Spleen (tissue), 7 donors: Measurements from ENCODE around the gene IL17RD.

Source experiments
- CTCF ChIP-seq, 11 experiments: fragments of 200-600 bp in 7 of 11; fragments of 450-650 bp in 4 of 11; sonication (generic) in 4 of 11; IDR thresholded peaks in 8 of 11; conservative IDR thresholded peaks in 3 of 11; 1 replicate in 7 of 11; 2 replicates in 4 of 11; pipeline versions ENCODE4 v1.4.0 to v1.8.0; 2016 to 2021; ENCODE audit warnings: antibody characterized with exemption in 11 of 11, inconsistent platforms in 4 of 11, mild to moderate bottlenecking in 1 of 11
- POLR2A ChIP-seq, 3 donors: fragments of 450-650 bp; IDR thresholded peaks; one replicate each; pipeline ENCODE4 v1.5.1; 2017; ENCODE audit warnings: antibody characterized with exemption in 3 of 3, mild to moderate bottlenecking in 1 of 3
- donor health status: DM: no; HTN: no; CAD: no; lungs with moderate emphysema.
- donor health status: DM: no; HTN: no; CAD: no.
- donor health status: DM: no; HTN: no; CAD: no.

DNA sequence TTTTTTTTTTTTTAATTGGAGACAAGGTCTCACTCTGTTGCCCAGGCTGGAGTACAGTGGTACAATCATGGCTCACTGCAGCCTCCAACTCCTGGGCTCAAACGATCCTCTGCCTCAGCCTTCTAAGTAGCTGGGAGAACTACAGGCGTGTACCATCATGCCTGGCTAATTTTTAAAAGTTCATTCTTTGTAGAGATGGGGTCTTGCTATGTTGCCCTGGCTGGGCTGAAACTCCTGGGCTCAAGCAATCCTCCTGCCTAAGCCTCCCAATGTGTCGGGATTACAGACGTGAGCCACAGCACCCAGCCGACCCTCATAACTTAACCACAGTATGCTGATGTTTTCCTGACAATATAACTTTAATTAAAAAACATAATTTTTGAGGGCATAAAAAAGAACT lies 24.3 kb downstream of the IL17RD start:
- TF ChIP-seq CTCF (IDR thresholded peaks at IDR 0.05 in 8 of 11, conservative IDR thresholded peaks at IDR 0.05 in 3 of 11) (no peak), POLR2A (IDR thresholded peaks at IDR 0.05) (no peak)
